Muscle of back (tissue), 11 donors: ENCODE measurements around the gene GRAP2. TPM values are rescaled to one million over a fixed set of nuclear protein-coding genes. Genes with fewer than 3 reads are reported as not detected.
"Not testable (repeated sequence)": the region's sequence is repeated elsewhere in the genome, so short reads cannot be mapped to it uniquely, and the experiment has no call there.

ENCODE experiments used
- DNase-seq, 3 donors: peaks; one replicate each; pipeline versions ENCODE4 v3.0.0 to v3.0.0-alpha.2; 2013
- polyA plus RNA-seq, 10 donors: library from polyadenylated mRNA; unstranded; fragments of 120-200 nt; gene quantifications; one replicate each; pipeline ENCODE4 v1.2.1, GENCODE V29; 2013; ENCODE audit not compliant: insufficient read length in 10 of 10

Gene GRAP2
- polyA plus RNA-seq, 10 donors = 0.37 to 4.2 (median 0.62) TPM

DNA sequence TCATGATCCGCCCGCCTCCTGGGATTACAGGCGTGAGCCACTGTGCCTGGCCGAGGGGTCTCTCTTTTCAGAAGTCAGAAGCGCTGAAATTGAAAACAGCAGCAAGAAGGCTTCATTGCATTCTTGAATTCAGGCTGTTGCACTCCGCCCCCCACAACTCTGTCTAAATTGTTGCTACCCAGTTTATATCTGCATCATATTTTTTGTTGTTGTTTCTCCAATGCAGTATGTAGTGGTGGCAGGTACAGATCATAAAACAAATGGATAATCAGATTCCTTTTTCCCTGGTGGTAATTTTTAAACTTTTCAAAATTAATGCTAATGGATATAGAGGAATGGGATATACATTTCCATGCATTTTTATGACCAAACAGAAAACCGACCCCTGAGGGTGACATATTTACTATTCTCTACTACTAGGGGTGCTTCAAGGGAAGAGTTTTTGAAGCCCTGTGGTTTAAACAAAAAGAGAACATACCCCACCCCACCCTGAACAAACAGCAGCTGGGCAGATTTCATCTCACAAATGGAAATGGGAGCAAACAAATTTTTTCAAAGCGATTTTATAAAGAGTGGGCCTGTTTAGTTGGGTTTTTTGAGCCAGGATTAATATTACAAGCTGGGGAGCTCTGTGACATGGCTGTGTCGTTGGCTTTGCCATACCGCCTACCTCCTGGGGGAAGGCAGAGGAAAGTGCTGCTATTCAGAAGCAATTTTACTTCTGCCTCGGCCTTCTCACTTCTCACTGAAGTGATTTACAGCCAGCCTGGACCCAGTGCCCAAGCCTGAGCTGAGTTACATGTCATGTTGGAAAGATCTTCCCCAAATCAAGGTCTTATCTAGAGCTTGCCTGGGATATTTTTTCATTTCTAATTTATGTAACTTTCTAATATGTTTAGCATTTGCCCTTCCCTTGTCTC, 43.3 kb downstream of the GRAP2 start:
- DNase-seq = no peak

DNA sequence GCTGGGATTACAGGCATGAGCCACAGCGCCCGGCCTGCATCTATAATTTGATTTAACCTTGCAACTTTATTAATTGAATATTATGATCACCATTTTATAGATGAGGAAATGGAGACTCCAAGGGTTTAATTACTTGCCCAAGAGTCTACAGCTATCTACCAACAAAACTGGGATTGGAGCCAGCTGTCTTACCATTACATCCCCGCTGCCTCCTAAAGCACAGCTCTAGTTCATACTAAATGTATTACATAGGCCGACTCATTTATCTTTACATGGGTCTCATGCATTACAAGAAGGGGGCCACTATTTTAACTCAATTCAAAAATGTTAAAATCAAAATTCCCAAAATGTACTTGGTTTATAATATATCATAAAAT, 45.2 kb downstream of the GRAP2 start:
- DNase-seq = no peak

DNA sequence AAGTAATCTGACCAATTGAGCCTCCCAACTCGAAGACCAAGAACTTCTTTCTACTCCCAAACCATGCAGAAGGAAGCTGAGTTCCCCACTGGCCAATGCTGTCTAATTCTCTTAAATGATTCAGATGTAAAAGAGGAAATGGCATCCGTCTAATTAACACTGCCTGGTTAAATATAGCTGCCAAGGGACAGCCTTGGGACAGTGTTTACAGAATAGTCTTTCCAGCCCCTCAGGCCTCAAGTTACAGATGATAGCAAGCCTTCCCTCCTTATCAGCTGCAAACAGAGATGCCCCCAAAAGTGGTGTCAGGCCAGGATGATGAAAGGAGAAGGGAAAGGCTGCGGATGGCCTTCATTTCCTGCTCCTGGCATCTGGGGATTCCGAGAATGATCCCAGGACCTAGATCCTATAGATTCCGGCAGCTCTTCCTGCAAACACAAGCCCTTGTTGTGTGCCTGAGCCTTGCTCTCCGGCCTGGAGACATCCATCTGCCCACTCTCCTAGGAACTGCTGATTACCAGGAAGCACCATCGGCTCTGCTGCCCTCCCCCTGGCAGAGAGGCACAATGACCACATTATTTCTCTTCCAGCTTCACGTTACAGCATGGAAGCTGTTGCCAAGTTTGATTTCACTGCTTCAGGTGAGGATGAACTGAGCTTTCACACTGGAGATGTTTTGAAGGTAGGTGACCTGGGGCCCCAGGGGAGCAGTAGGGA, 45.8 kb downstream of the GRAP2 start:
- DNase-seq = no peak

DNA sequence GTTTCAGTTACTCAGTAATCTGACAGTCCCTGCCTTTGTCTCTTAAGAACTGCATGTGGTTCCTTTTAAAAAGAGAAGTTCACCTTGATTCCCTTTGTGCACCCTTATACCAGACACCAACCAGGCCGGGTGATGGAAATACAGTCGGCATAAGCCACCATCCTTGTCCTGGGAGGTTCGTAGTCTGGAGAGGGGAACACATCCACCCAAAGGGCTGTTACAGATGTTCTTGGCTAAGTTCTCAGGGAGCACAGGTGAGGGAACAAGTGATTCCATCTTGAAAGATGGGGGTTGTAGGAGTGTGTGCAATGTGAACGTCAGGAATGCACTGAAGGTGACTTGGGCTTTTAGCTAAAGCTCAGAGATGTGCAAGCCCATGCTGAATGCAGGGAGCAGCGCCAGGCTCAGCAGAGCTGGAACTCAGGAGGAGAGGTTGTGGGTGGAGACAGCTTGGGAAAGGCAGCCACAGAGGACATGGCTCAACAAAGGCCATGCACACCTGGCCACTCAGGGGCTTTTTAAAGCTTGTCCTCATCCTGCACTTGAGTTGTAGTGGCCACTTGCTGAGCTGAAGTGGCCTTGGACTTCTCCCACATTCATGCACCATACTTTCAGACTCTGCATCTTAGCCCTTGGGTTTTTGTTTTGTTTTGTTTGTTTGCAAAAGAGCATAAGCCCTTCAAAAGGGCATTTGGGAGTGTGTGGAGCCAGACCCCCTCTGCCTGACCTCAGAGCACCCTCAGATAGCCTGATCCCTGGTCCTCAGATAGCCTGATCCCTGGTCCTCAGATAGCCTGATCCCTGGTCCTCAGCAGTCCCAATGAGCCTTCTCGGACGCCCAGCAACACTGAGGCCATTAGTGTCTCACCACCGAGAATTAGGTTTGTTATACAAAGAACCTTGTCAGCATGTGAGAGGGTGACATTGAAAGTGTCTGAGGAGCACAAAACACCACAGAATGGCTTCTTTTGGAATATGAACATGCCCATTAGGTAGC, 46.6 kb downstream of the GRAP2 start:
- DNase-seq = no peak

DNA sequence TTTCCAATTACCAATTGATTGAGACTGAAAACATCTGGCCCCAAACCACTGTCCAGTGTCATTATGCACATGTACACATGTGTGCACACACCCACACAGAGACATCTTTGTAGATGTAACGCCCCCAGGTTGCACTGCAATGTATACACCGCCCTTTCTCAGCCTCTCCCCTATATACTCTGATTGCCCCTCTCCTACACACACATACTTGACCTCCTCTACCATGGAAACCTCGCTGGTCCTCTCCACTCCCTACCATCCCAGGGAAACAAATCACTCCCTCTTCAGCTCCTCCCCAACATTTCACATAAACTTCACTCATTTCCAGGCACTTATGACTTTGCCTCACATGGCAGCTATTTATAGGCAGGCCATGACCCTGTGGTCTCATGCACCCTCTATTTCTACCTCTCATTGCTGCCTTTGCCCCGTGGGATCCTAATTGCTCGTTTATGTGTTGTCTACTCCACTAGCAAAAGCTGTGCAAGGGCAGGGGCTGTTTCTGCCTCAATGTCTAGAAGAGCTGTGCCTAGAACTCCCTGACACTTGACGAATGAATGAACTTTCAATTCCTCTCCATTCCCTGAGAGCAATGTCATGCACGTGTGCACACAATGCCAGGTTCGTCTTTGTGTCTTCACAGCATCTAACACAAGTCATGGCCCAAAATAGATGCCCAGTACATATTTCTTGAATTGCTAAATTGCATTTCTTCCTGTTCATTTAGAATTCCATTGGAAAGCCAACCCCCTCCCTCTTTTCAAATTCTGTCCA, 49.3 kb downstream of the GRAP2 start:
- no peak for DNase-seq

DNA sequence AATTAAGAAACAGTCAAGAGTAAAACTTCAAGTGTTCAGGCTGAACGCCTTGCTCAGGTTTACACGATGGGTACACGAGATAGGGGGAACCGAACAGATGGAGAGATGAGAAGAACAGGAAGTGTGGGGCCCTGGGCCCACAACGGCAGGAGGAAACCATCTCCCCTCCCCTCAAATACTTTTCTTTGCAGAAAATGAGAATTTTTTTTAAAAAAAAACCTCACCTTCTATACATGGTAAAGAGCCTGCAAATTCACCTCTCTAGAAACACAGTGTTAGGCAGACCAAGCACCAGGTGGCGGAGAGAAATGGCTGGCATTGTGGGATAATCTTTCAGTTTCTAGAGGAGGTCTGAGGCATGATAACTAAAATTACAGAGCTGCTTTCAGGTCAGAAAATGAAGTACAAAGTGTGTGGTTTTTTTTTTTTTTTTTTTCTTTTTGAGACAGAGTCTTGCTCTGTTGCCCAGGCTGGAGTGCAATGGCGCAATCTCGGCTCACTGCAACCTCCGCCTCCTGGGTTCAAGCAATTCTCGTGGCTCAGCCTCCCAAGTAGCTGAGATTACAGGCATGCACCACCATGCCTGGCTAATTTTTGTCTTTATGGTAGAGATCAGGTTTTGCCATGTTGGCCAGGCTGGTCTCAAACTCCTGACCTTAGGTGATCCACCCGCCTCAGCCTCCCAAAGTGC, 50.9 kb downstream of the GRAP2 start:
- DNase-seq = not testable (repeated sequence)

DNA sequence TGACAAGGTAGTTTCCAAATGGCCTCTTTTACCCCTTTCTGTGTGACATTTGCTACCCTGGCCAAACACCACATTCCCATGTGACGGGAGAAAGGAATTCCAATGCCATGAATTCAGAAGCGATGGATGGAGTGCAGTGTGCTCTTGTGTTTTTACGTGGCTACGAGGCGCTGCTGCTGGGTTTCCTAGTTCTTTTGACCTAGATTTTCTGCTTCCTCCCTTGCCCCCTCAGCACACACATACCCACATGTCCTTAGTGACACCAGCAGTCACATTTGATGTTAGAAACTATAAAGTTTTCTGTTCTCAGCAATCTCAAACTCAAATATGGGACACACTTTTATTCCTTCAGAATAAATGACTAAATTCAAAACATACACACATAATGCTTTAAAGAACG, 51.5 kb downstream of the GRAP2 start:
- DNase-seq = no peak

DNA sequence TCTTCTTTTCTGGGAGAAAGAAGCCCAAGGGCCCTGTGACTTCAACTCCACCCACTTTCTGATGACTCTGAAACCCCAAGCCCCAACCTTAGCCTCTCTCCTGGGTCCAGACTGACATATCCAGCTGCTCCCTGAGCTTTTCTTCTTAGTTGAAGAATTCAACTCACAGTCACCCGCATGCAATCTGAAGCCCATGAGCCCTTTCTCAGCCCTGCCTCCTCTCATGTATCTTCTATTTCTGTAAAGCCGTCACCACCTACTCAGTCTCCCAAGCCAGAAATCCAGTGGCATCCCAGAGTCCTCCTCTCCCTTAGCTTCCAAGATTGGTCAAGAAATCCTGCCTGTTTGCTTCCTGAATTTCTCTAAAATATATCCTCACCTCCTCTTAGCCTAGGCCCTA, 52.2 kb downstream of the GRAP2 start:
- DNase-seq = peak in 1 of 3 donors; percentile 29

DNA sequence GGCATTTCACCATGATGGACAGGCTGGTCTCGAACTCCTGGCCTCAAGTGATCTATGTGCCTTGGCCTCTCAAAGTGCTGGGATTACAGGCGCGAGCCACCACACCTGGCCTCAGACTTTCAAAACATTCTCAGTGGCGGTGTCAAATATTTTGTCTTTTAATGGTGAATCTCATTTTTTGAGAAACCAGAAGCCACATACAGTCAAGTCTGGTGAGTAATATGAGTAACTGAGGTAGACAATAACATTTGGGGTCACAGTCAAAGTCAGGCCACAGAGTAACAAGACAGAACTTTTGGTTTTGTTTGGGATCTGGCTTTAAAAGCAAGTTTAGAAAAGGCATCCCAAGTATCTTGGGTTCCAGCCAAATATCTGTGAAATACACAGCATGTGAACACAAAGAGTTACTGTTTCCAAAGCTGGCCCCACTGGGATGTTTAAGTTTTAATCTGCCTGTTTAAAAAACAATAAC, 53.7 kb downstream of the GRAP2 start:
- peak; percentile 40 to 75 (median 74) for DNase-seq

DNA sequence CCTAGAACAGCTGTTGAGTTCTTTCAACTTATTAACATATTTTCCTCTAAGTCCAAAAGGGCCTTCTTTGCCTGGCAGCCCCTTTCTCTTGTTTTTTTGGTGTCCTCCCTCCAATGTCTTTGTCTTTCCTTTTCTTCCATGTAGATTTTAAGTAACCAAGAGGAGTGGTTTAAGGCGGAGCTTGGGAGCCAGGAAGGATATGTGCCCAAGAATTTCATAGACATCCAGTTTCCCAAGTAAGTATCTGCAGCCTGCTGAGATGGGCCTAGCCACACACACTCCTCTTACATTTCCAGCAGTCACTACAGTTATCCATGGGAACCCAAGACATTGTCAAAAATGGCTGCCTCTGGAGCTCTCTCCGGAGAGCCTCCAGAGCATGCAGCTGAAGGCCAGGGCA, 54.8 kb downstream of the GRAP2 start:
- no peak for DNase-seq

DNA sequence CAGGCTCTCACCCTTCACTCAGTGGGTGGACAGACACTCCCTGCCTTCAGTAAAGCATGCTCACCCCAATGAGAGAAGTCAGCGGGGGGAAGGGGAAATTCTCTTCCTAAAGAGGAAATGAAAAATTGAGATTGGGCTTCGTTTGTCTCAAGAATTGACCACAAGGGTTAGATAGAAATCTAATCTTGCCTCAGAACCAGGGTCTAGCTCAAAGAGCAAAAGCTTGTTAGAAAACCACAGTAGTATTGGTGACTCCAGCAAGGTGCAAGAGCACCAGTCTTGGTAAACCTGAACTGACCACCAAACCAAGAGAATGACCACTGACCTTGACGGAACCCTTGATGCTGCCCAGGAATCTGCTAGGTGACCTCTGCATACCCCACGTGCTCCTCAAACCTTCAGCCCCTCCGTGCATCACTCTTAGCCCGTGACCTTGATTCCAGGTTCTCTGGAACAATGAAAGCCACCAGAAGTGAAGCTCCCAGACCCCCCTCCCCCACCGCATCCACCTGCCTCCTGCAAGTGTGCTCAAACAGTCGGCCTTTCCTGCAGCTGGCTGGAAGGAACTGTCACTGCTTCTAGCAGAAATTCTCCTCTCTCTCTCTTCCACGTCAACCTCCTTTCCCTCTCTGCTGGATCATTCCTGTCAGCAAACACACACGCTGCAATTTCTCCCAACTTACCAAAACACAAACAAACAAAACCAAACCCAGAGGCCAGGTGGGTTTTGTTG, 56.2 kb downstream of the GRAP2 start:
- no peak for DNase-seq

DNA sequence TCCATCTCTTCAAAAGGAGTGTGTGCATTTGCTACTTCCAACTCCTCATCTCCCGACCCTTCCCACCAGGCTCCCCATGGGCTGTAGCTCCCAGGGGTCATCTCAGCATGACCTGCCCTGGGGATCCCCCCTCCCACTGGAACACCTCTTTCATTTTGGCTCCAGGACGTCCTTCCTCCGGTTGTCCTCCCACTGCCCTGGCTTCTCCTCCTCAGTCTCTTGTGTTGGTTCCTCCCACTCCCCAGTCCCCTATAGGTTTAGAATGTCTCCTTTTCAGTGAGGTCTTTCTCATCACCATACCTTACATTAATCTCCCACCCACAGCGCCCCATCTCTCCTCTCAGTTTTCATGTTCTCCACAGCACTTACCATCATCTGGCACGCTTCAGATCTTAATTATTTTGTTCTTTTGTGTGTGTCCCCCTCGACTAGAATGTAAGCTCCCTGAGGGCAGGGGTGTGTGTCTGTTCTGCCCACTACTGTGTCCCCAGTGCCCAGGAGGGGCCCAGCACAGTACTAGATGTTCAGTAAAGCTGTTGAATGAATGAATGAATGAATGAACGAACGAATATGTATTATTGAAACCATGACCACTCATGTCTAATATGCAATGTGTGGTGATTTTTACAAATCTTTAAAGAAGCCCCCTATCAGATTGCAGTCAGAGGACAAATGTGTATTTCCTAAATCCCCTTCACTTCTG, 57.3 kb downstream of the GRAP2 start:
- no peak for DNase-seq

DNA sequence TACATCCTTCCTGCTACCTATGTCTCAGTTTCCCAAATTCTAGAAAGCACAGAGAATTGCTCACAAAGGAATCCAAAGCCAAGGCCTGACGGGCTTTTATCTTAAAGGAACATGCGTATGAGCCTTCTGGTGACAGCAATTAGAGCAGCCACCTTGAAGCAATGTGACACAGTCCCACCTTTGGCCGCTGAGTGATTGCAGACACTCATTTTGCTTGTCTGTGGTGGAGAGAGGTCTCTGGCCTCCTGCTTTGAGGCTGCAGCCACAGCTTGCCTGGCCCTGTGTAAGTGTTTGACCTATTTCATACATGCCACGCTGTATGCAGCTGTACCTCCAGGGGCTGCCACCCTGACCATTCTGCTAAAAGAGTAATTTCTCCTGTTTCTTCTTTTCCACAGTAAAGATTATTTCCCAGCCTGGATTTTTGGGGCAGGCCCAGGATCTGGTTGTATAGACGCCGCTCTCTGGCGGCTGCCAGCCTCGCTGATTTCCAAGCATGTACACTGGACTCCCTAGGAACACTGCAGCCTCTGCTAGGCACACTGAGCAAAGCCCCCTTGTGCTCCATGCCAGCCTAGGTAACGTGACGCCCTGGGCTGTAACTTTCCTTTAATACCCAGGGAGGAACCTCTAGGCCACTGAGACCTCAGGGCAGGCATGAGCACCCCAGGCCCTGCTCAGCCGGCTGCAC, 58.2 kb downstream of the GRAP2 start:
- no peak for DNase-seq

DNA sequence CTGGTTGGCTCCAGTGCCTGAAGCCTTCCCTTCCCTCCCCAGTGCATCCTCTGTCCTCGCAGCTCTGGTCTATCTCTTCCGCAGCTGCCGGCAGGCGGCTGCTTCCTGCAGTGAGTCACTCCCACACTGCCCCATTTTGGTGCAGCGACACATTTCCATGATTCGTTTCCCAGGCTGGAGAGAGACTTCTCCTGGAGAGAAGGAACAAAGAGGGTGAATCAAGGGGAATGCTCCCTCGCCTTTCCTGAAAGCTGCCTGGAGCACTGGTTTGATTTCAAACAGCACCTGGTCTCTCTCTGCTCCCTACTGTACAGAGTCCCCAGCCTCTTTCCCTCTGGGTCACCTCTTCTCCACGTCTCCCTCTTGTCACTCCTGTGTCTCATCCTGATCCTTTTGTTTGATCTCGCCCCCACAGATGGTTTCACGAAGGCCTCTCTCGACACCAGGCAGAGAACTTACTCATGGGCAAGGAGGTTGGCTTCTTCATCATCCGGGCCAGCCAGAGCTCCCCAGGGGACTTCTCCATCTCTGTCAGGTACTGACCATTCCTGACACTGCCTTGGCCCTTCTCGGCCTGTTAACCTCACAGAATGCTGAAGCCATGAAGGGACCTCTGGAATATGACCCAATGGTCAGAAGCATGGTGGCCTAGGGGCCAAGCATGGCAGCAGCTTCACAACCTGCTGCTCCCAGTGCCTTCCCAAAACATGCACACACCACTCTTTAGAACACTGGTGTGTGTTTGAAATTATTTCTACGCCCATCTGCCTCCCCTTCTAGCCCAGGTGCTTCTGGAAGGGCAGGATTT, 59.0 kb downstream of the GRAP2 start, which contains the start of gene TMA7B:
TMA7B (plus strand) TSS at position 758 of the 808 bp plus-strand sequence. CDS start 3,978 bp downstream, outside the sequence.
- DNase-seq = peak in 2 of 3 donors; percentile 37 to 61

DNA sequence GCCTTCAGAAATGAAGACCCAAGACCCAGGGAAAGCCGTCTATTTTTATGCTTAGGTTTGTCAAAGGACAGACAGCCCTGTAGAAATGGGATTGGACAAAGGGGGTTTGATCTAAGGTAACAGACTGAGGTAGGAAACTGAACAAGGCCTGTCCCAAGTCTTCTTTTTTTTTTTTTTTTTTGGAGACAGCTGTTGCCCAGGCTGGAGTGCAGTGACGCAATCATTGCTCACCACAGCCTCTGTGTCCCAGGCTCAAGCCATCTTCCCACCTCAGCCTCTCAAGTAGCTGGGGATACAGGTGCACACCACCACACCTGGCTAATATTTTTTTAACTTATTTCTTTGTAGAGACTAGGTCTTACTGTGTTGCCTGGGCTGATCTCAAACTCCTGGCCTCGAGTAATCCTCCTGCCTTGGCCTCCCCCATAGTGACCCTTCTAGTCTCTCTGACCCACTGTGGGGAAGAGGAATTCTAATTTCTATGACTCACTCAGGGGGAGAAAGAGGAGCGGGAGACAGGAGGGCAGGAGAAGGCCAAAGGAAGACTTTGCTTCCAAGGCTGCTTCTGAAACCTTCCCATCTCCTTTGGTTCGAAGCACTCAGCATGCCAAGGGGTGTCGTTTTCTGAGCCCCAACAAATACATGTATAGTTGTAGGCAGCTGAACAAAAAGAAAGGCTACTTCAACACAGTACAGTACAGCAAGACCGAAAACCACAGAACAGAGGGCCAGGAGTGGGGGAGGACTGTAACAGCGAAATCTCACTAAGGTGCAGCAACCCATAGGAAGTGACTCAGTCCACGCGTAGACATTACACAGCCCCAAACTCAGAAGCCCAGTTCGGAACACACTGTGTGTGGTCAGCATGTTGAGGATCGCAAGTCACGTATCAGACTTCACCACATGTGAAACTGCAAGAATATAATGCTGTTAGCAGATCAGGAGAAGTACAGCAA, 60.2 kb downstream of the GRAP2 start:
- DNase-seq = peak in 2 of 3 donors; percentile 24 to 89

DNA sequence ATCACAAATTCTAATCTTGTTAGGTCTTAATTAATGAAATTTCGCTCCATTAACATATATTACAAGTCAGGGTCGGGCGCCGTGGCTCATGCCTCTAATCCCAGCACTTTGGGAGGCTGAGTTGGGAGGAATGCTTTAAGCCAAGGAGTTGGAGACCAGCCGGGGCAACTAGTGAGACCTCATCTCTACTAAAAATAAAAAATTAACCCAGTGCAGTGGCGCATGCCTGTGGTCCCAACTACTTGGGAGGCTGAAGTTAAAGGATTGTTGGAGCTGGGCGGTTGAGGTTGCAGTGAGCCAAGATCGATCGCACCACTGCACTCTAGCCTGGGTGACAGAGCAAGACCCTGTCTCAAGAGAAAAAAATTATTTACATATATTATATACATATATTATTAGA, 61.2 kb downstream of the GRAP2 start:
- no peak for DNase-seq
